Measurements from ENCODE around the gene CACNA1A.
A peak's percentile ranks its signal among the peaks of the same experiment; 100 is the strongest.
"Not testable (repeated sequence)": the region's sequence is repeated elsewhere in the genome, so short reads cannot be mapped to it uniquely, and the experiment has no call there.

The CACNA1A gene

GRCh38 chr19:13281567-13282291, 224.6 kb downstream of the CACNA1A start:
- no peak for DNase-seq (ENCODE audit: low read depth, low spot score)

GRCh38 chr19:13277104-13277809, 229.0 kb downstream of the CACNA1A start:
- DNase-seq (ENCODE audit: low read depth, low spot score), result peak; percentile 83

GRCh38 chr19:13275016-13275722, 231.1 kb downstream of the CACNA1A start:
- DNase-seq (ENCODE audit: low read depth, low spot score), result no peak

- DNase-seq (ENCODE audit: low read depth, low spot score), result no peak
These were observed 235.7 kb downstream of the CACNA1A start for GRCh38 chr19:13270514-13271105.

- DNase-seq (ENCODE audit: low read depth, low spot score), result no peak
These were observed 236.9 kb downstream of the CACNA1A start for GRCh38 chr19:13269348-13269747.

GRCh38 chr19:13267889-13268288, 238.4 kb downstream of the CACNA1A start:
- DNase-seq (ENCODE audit: low read depth, low spot score), result no peak

GRCh38 chr19:13267131-13267530, 239.1 kb downstream of the CACNA1A start:
- no peak for DNase-seq (ENCODE audit: low read depth, low spot score)

- peak; percentile 64 for DNase-seq (ENCODE audit: low read depth, low spot score)
These were observed 243.8 kb downstream of the CACNA1A start for GRCh38 chr19:13262450-13262849.

GRCh38 chr19:13260883-13261653, 245.2 kb downstream of the CACNA1A start:
- peak; percentile 66 for DNase-seq (ENCODE audit: low read depth, low spot score)

- no peak for DNase-seq (ENCODE audit: low read depth, low spot score)
These were observed 249.4 kb downstream of the CACNA1A start for GRCh38 chr19:13256918-13257317.

GRCh38 chr19:13256398-13256797, 249.9 kb downstream of the CACNA1A start:
- not testable (repeated sequence) for DNase-seq (ENCODE audit: low read depth, low spot score)

GRCh38 chr19:13255719-13256059, 250.6 kb downstream of the CACNA1A start:
- DNase-seq (ENCODE audit: low read depth, low spot score), result no peak

GRCh38 chr19:13255041-13255718, 251.1 kb downstream of the CACNA1A start:
- DNase-seq (ENCODE audit: low read depth, low spot score), result no peak

GRCh38 chr19:13252569-13253335, 253.5 kb downstream of the CACNA1A start:
- DNase-seq (ENCODE audit: low read depth, low spot score), result no peak

GRCh38 chr19:13244920-13245319, 261.4 kb downstream of the CACNA1A start:
- DNase-seq (ENCODE audit: low read depth, low spot score), result no peak

GRCh38 chr19:13241231-13242104, 264.8 kb downstream of the CACNA1A start:
- no peak for DNase-seq (ENCODE audit: low read depth, low spot score)

GRCh38 chr19:13240312-13241022, 265.8 kb downstream of the CACNA1A start:
- no peak for DNase-seq (ENCODE audit: low read depth, low spot score)

- no peak for DNase-seq (ENCODE audit: low read depth, low spot score)
These were observed 267.3 kb downstream of the CACNA1A start for GRCh38 chr19:13238891-13239534.
